Measurements from ENCODE around the gene STOML2. TPM values are rescaled to one million over a fixed set of nuclear protein-coding genes. Genes with fewer than 3 reads are reported as not detected.

STOML2 gene
- total RNA-seq, 1 experiment from 2014 or later: 97.3 TPM

DNA sequence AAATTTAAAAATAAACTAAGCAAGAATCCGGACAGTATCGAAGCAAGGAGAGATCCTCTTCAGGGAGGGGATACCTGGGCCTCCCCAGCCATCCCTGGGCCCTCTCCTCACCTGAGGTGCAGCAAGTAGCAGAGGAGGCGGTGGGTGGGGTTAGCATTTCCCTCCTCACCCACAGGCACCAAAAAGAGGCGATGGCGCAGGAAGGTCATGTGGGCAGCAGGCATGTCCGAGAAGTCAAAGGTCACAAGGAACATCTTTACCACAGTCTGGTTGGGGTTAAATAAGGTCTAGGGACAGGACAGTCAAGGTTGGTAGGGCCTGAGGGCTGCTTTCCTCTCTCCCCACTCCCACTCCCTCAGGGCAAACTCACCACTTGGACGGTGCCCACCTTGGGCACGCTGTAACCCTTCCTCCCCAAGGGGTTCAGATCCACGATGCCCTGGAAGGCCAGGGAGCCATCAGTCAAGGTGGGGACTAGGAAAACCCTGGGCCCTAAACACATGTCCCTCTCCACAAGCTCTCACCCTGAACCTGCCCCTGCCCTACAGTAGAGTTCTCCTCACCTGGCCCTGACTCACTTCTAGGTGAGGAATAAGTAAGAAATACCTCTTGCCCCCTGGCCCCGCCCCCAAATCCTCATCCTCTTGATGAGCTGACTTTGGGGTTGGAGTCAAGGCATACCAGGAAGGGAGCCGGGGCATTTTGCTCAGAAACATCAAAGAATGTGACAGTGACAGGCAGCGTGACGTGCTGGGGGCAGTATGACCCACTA, 2.8 kb upstream of the STOML2 start:
- Mint-ChIP-seq H3K9me3 (ENCODE audit: low read depth, unreplicated experiment) (no peaks in the 10 kb centered on the region), H3K27me3 (ENCODE audit: unreplicated experiment) (no peaks in the 10 kb centered on the region), H3K4me3 (ENCODE audit: low read depth, unreplicated experiment) (no peak overlapping the region), H3K27ac (ENCODE audit: unreplicated experiment) (no peak overlapping the region), H3K36me3 (ENCODE audit: insufficient read depth, unreplicated experiment) (peaks cover 52% of the 10 kb centered on the region), H3K4me1 (ENCODE audit: low read depth, unreplicated experiment) (peaks cover 20% of the 10 kb centered on the region)
- TF ChIP-seq, protein P1, sequence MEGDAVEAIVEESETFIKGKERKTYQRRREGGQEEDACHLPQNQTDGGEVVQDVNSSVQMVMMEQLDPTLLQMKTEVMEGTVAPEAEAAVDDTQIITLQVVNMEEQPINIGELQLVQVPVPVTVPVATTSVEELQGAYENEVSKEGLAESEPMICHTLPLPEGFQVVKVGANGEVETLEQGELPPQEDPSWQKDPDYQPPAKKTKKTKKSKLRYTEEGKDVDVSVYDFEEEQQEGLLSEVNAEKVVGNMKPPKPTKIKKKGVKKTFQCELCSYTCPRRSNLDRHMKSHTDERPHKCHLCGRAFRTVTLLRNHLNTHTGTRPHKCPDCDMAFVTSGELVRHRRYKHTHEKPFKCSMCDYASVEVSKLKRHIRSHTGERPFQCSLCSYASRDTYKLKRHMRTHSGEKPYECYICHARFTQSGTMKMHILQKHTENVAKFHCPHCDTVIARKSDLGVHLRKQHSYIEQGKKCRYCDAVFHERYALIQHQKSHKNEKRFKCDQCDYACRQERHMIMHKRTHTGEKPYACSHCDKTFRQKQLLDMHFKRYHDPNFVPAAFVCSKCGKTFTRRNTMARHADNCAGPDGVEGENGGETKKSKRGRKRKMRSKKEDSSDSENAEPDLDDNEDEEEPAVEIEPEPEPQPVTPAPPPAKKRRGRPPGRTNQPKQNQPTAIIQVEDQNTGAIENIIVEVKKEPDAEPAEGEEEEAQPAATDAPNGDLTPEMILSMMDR (IDR thresholded peaks at IDR 0.05; ENCODE audit: unreplicated experiment): no peak
- DNase-seq: no peak
- intact Hi-C loops (cut with micrococcal nuclease; ENCODE audit: unreplicated experiment): no loop called here
- no TSS peak for BruUV-seq (replicated peaks)
- CTCF ChIA-PET: no interaction called here

DNA sequence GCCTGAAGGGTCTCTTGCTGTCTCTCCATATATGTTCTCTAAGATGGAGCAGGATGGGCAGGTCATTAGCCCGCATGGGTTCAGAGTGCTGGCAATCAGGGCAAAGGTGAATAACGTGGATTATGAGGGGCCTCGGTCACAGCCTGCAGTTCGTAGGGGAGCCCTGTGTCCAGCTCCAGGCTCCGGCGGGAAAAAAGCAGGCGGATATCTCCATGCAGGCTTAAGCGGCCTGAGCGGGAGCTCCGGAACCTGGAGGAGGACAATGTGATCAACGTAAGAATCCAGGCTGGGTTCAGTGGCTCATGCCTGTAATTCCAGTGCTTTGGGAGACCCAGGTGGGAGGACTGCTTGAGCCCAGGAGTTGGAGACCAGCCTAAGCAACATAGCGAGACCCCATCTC, 2.2 kb upstream of the STOML2 start:
- Mint-ChIP-seq H3K9me3 (ENCODE audit: low read depth, unreplicated experiment) (no peaks in the 10 kb centered on the region), H3K27ac (ENCODE audit: unreplicated experiment) (no peak overlapping the region), H3K4me3 (ENCODE audit: low read depth, unreplicated experiment) (no peak overlapping the region), H3K27me3 (ENCODE audit: unreplicated experiment) (no peaks in the 10 kb centered on the region), H3K4me1 (ENCODE audit: low read depth, unreplicated experiment) (peaks cover 16% of the 10 kb centered on the region), H3K36me3 (ENCODE audit: insufficient read depth, unreplicated experiment) (peaks cover 52% of the 10 kb centered on the region)
- BruUV-seq (replicated peaks): no TSS peak
- TF ChIP-seq, protein P1 (IDR thresholded peaks at IDR 0.05; ENCODE audit: unreplicated experiment): no peak
- DNase-seq: no peak
- intact Hi-C loops (cut with micrococcal nuclease; ENCODE audit: unreplicated experiment): no loop called here
- CTCF ChIA-PET: no interaction called here

DNA sequence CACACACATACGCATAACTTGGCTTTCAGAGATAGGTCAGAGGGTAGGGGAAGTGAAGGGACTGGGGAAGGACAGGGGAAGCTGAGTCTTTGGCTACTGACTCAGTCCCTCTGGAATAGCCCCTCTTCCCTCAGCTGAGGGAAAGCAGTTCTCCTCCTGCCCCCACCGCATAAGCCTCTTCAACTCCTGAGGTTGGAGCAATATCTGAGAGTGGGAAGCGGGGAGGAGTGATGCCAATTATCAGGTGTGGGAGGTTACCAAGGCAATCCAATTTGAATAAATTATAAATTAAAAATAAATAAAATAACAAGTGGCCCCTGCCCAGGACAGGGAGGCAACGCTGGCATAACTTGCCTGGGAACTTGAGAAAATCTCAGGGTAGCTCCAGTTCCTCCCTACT, 1.7 kb upstream of the STOML2 start:
- intact Hi-C loops (cut with micrococcal nuclease; ENCODE audit: unreplicated experiment): no loop called here
- Mint-ChIP-seq H3K27me3 (ENCODE audit: unreplicated experiment) (no peaks in the 10 kb centered on the region), H3K9me3 (ENCODE audit: low read depth, unreplicated experiment) (no peaks in the 10 kb centered on the region), H3K4me3 (ENCODE audit: low read depth, unreplicated experiment) (no peak overlapping the region), H3K36me3 (ENCODE audit: insufficient read depth, unreplicated experiment) (peaks cover 53% of the 10 kb centered on the region), H3K27ac (ENCODE audit: unreplicated experiment) (peak overlapping the region; percentile 73), H3K4me1 (ENCODE audit: low read depth, unreplicated experiment) (peaks cover 10% of the 10 kb centered on the region)
- no TSS peak for BruUV-seq (replicated peaks)
- CTCF ChIA-PET: interaction anchor here (0.5 to 1.8 kb wide), 2 partner anchors 11 to 25 kb away, joined by 4 to 7 read pairs; partner anchors contain the start of genes ATOSB and FANCG
- TF ChIP-seq, protein P1 (IDR thresholded peaks at IDR 0.05; ENCODE audit: unreplicated experiment): no peak
- no peak for DNase-seq

DNA sequence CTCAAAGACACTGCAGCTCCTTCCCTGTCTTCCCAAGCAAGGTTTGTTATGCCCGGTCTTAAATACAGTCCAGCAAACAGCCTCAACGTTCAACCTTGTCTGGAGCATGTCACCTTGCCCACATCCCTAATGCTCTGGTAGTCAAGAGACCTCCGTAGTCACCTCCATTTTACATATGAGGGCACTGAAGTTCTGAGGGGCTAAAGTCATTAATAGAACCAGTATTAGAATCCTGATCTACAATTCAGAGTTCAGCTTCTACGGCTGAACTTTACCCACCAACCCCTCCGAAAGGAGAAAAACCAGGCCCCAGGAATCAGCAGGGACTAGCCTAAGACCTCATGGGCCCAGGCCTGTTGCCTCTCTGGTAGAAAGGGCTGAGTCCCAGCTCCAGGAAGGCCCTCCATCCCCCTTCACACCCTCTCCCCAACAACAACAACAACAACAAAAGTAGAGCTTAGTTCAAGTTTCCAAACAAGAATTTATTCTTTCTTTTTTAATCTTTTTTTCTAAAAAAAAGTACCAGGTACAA, 795 bp upstream of the STOML2 start:
- Mint-ChIP-seq H3K9me3 (ENCODE audit: low read depth, unreplicated experiment) (no peaks in the 10 kb centered on the region), H3K36me3 (ENCODE audit: insufficient read depth, unreplicated experiment) (peaks cover 54% of the 10 kb centered on the region), H3K27me3 (ENCODE audit: unreplicated experiment) (no peaks in the 10 kb centered on the region), H3K4me3 (ENCODE audit: low read depth, unreplicated experiment) (peak overlapping the region; percentile 85), H3K4me1 (ENCODE audit: low read depth, unreplicated experiment) (peaks cover 8% of the 10 kb centered on the region), H3K27ac (ENCODE audit: unreplicated experiment) (peak overlapping the region; percentile 93)
- intact Hi-C loops (cut with micrococcal nuclease; ENCODE audit: unreplicated experiment): no loop called here
- no peak for DNase-seq
- CTCF ChIA-PET: interaction anchor here (1.8 kb wide), 1 partner anchor 12 kb away, joined by 4 read pairs; the partner anchor contains the start of gene ATOSB
- TF ChIP-seq, protein P1 (IDR thresholded peaks at IDR 0.05; ENCODE audit: unreplicated experiment): no peak
- BruUV-seq (replicated peaks): no TSS peak

All from Calu3 (cell line).